Measurements from ENCODE around the gene LDLRAD4. TPM values are rescaled to one million over a fixed set of nuclear protein-coding genes. Genes with fewer than 3 reads are reported as not detected.

LDLRAD4 gene
- total and polyA plus RNA-seq, 8 donors, result 2.0 to 47.9 (median 9.0) TPM

GRCh38 chr18:13611142-13611600, 392.6 kb downstream of the LDLRAD4 start:
- 5 to 22% (median 11%) methylated on average over 13 to 14 of the region's 14 CpGs for WGBS, 5 donors
- Histone ChIP-seq H3K36me3 (no peaks in the 10 kb centered on the region), H3K27me3 (peaks cover 0 to 7% (median 0%) of the 10 kb centered on the region in 3 donors), H3K4me1 (peaks cover 13 to 26% (median 26%) of the 10 kb centered on the region in 4 donors), H3K9me3 (no peaks in the 10 kb centered on the region), H3K27ac (peak overlapping the region in 4 of 5 donors; percentile 6 to 74 (median 47)), H3K4me3 (peak overlapping the region; percentile 29 to 38 (median 34))
- DNase-seq, result peak in 1 of 2 donors; percentile 80
- intact Hi-C loops (cut with DNase I; ENCODE audit: low total_unique reads), result no loop called here
- no peak for TF ChIP-seq POLR2AphosphoS5 (IDR thresholded peaks at IDR 0.05)
- TF ChIP-seq POLR2A (IDR thresholded peaks at IDR 0.05), result no peak
- TF ChIP-seq, protein P1, sequence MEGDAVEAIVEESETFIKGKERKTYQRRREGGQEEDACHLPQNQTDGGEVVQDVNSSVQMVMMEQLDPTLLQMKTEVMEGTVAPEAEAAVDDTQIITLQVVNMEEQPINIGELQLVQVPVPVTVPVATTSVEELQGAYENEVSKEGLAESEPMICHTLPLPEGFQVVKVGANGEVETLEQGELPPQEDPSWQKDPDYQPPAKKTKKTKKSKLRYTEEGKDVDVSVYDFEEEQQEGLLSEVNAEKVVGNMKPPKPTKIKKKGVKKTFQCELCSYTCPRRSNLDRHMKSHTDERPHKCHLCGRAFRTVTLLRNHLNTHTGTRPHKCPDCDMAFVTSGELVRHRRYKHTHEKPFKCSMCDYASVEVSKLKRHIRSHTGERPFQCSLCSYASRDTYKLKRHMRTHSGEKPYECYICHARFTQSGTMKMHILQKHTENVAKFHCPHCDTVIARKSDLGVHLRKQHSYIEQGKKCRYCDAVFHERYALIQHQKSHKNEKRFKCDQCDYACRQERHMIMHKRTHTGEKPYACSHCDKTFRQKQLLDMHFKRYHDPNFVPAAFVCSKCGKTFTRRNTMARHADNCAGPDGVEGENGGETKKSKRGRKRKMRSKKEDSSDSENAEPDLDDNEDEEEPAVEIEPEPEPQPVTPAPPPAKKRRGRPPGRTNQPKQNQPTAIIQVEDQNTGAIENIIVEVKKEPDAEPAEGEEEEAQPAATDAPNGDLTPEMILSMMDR (IDR thresholded peaks at IDR 0.05), result no peak
- no peak for TF ChIP-seq EP300 (IDR thresholded peaks at IDR 0.05)

DNA sequence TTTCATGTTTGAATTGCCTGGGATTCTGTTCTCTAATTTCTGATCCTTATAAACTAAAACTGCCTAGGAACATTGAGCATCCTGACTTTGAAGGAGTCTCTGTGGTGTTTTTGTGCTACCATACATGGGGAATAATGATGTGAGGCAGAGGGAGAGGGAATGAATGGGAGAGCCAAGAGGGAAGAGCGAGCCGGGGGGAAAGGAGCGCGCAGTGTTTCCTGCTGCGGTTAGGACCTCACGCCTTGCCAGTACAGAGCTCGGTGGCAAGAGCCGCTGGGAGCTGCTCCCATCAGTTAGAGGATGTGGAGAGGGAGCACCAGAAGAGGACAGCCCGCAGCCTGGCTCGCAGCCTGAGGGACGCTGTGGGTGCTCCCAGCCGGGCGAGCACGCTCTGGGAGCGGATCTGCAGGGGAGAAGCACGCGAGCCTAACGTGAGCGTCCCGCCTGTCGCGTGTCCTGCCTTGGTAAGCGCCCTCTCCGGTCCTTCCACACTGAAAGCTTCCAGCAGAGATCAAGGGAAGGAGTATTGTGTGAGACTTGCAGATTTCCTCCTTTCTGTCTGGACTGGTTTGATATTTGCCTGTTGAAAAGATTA, 393.1 kb downstream of the LDLRAD4 start:
- 4 to 18% (median 6%) methylated on average over 22 to 24 of the region's 24 CpGs for WGBS, 5 donors
- peak in 1 of 2 donors; percentile 64 for DNase-seq
- Histone ChIP-seq H3K4me1 (peaks cover 13 to 26% (median 26%) of the 10 kb centered on the region in 4 donors), H3K36me3 (no peaks in the 10 kb centered on the region), H3K27ac (peak overlapping the region in 4 of 5 donors; percentile 6 to 74 (median 47)), H3K4me3 (peak overlapping the region; percentile 29 to 38 (median 34)), H3K27me3 (peaks cover 0 to 7% (median 0%) of the 10 kb centered on the region in 3 donors), H3K9me3 (no peaks in the 10 kb centered on the region)
- intact Hi-C loops (cut with DNase I; ENCODE audit: low total_unique reads), result no loop called here
- TF ChIP-seq POLR2AphosphoS5 (IDR thresholded peaks at IDR 0.05) (no peak), POLR2A (IDR thresholded peaks at IDR 0.05) (no peak), EP300 (IDR thresholded peaks at IDR 0.05) (no peak)
- TF ChIP-seq, protein P1 (IDR thresholded peaks at IDR 0.05), result no peak

DNA sequence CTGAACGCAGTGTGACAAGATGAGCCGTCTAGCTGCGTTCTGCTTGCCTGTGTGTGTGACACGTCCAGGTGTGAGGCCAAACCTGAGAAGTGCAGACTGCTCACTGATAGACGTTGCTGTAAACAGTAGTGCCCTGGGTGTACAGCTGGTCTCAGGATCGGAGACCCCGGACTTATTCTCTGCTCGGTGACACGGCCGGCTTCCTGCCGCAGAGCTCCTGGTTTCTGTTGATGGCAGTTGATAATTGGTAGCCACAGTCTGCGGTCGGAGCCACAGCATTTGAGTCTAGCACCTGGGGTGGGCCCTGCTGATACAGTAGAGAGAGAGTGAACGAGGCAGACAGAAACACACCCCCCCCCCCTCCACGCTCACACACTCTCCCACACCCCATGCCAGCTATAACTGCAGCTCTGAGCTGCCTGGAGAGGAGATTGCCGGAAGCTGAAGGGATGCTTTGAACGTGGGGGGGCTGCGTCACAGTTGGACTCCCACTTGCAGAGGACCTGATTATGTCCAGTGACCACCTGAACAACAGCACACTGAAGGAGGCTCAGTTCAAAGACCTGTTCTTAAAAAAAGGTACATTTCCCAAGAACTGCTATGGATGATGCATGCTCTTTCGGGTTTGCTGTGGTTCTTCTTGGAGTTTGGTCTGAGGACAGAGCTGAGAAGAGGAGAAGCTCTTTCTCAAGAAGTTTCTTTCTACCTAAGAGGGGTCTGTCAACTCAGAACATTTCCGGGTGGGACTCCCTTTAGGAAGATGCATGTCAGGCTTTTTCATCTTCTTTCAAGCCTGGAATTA, 393.8 kb downstream of the LDLRAD4 start:
- H3K4me3 ChIP-seq, result peak overlapping the region; percentile 29 to 38 (median 34)
- WGBS, 5 donors, result 34 to 39% (median 35%) methylated on average over 20 of the region's 20 CpGs
- peak; percentile 44 to 65 for DNase-seq
- no peaks in the 10 kb centered on the region for H3K9me3 ChIP-seq
- TF ChIP-seq EP300 (IDR thresholded peaks at IDR 0.05) (no peak), POLR2AphosphoS5 (IDR thresholded peaks at IDR 0.05) (no peak), POLR2A (IDR thresholded peaks at IDR 0.05) (no peak)
- TF ChIP-seq, protein P1 (IDR thresholded peaks at IDR 0.05), result no peak
- peaks cover 13 to 26% (median 26%) of the 10 kb centered on the region in 4 donors for H3K4me1 ChIP-seq
- no peaks in the 10 kb centered on the region for H3K36me3 ChIP-seq
- intact Hi-C loops (cut with DNase I; ENCODE audit: low total_unique reads), result no loop called here
- H3K27ac ChIP-seq, result peak overlapping the region in 4 of 5 donors; percentile 9 to 74 (median 47)
- peaks cover 0 to 7% (median 0%) of the 10 kb centered on the region in 3 donors for H3K27me3 ChIP-seq

GRCh38 chr18:13613099-13613498, 394.5 kb downstream of the LDLRAD4 start:
- TF ChIP-seq EP300 (IDR thresholded peaks at IDR 0.05) (no peak), POLR2AphosphoS5 (IDR thresholded peaks at IDR 0.05) (no peak), POLR2A (IDR thresholded peaks at IDR 0.05) (no peak)
- TF ChIP-seq, protein P1 (IDR thresholded peaks at IDR 0.05), result no peak
- H3K27ac ChIP-seq, result no peak overlapping the region
- intact Hi-C loops (cut with DNase I; ENCODE audit: low total_unique reads), result no loop called here
- peaks cover 13 to 26% (median 26%) of the 10 kb centered on the region in 4 donors for H3K4me1 ChIP-seq
- no peaks in the 10 kb centered on the region for H3K9me3 ChIP-seq
- H3K36me3 ChIP-seq, result no peaks in the 10 kb centered on the region
- H3K4me3 ChIP-seq, result peak overlapping the region in 1 of 4 donors; percentile 32
- DNase-seq, result no peak
- H3K27me3 ChIP-seq, result peaks cover 0 to 7% (median 0%) of the 10 kb centered on the region in 3 donors

All from stomach (tissue), 9 donors.